Mesodermal cell (in vitro differentiated cells): ENCODE data around the gene PPP2R1A.

Source experiments
- H3K27ac ChIP-seq: 2 replicates; pipeline ENCODE4 v1.7.0; 2013; ENCODE audit warnings: mild to moderate bottlenecking, low read depth, low read length, moderate library complexity; ENCODE audit not compliant: severe bottlenecking
- H3K36me3 ChIP-seq: 2 replicates; pipeline ENCODE4 v1.7.1; 2013; ENCODE audit warnings: mild to moderate bottlenecking, low read length, moderate library complexity; ENCODE audit not compliant: control insufficient read depth, insufficient read depth
- H3K4me1 ChIP-seq: one replicate; pipeline ENCODE4 v1.7.1; 2013; ENCODE audit warnings: mild to moderate bottlenecking, low read length; ENCODE audit not compliant: insufficient read depth, control insufficient read depth, poor library complexity, severe bottlenecking
- H3K4me3 ChIP-seq: 2 replicates; pipeline ENCODE4 v1.7.0; 2013; ENCODE audit warnings: low read length, control low read depth, mild to moderate bottlenecking; ENCODE audit not compliant: insufficient read depth, poor library complexity, severe bottlenecking; ENCODE audit errors: extremely low read depth
- H3K9me3 ChIP-seq: 2 replicates; pipeline ENCODE4 v1.7.1; 2013; ENCODE audit warnings: mild to moderate bottlenecking, low read length, moderate library complexity; ENCODE audit not compliant: control insufficient read depth
- WGBS, 2 experiments: methylation state at CpG; one replicate each; pipeline ENCODE4 v1.1.5; 2013; ENCODE audit warnings: missing lambda C conversion rate in 2 of 2; ENCODE audit not compliant: insufficient coverage in 2 of 2; 5-methylcytosine and 5-hydroxymethylcytosine counted together

Gene PPP2R1A

GRCh38 chr19:52206481-52206880, 16.6 kb downstream of the PPP2R1A start:
- no peak overlapping the region for H3K4me3 ChIP-seq
- peaks cover 95% of the 10 kb centered on the region for H3K36me3 ChIP-seq
- H3K27ac ChIP-seq, result no peak overlapping the region
- peaks cover 3% of the 10 kb centered on the region for H3K4me1 ChIP-seq
- WGBS, 2 experiments, result 97 to 100% methylated on average over 3 to 5 of the region's 5 CpGs
- no peaks in the 10 kb centered on the region for H3K9me3 ChIP-seq

GRCh38 chr19:52211203-52211602, 21.4 kb downstream of the PPP2R1A start:
- Histone ChIP-seq H3K9me3 (no peaks in the 10 kb centered on the region), H3K36me3 (peaks cover 95% of the 10 kb centered on the region), H3K27ac (no peak overlapping the region), H3K4me1 (peaks cover 6% of the 10 kb centered on the region), H3K4me3 (no peak overlapping the region)
- WGBS, 2 experiments, result 93 to 99% methylated on average over 20 of the region's 20 CpGs

GRCh38 chr19:52211926-52212571, 22.2 kb downstream of the PPP2R1A start:
- no peak overlapping the region for H3K4me3 ChIP-seq
- peaks cover 6% of the 10 kb centered on the region for H3K4me1 ChIP-seq
- no peaks in the 10 kb centered on the region for H3K9me3 ChIP-seq
- 95 to 96% methylated on average over 5 of the region's 11 CpGs for WGBS, 2 experiments
- no peak overlapping the region for H3K27ac ChIP-seq
- H3K36me3 ChIP-seq, result peaks cover 94% of the 10 kb centered on the region

- Histone ChIP-seq H3K4me1 (peaks cover 6% of the 10 kb centered on the region), H3K4me3 (no peak overlapping the region), H3K9me3 (no peaks in the 10 kb centered on the region), H3K27ac (no peak overlapping the region), H3K36me3 (peaks cover 94% of the 10 kb centered on the region)
- 95 to 98% methylated on average over 20 to 23 of the region's 25 CpGs for WGBS, 2 experiments
These were observed 22.9 kb downstream of the PPP2R1A start for GRCh38 chr19:52212572-52213255.

- peaks cover 6% of the 10 kb centered on the region for H3K4me1 ChIP-seq
- no peak overlapping the region for H3K27ac ChIP-seq
- H3K9me3 ChIP-seq, result no peaks in the 10 kb centered on the region
- H3K36me3 ChIP-seq, result peaks cover 95% of the 10 kb centered on the region
- H3K4me3 ChIP-seq, result no peak overlapping the region
- 93% methylated on average over 4 to 5 of the region's 5 CpGs for WGBS, 2 experiments
These were observed 24.4 kb downstream of the PPP2R1A start for GRCh38 chr19:52214241-52214640.

- H3K9me3 ChIP-seq, result no peaks in the 10 kb centered on the region
- H3K36me3 ChIP-seq, result peaks cover 98% of the 10 kb centered on the region
- H3K4me1 ChIP-seq, result peaks cover 3% of the 10 kb centered on the region
- no peak overlapping the region for H3K27ac ChIP-seq
- no peak overlapping the region for H3K4me3 ChIP-seq
- 93 to 94% methylated on average over 2 to 3 of the region's 3 CpGs for WGBS, 2 experiments
These were observed 26.5 kb downstream of the PPP2R1A start for GRCh38 chr19:52216401-52216800.

- no peaks in the 10 kb centered on the region for H3K9me3 ChIP-seq
- WGBS, 2 experiments, result 95 to 100% methylated on average over 2 to 3 of the region's 5 CpGs
- no peaks in the 10 kb centered on the region for H3K4me1 ChIP-seq
- H3K4me3 ChIP-seq, result no peak overlapping the region
- H3K36me3 ChIP-seq, result peaks cover 98% of the 10 kb centered on the region
- H3K27ac ChIP-seq, result no peak overlapping the region
These were observed 27.7 kb downstream of the PPP2R1A start for GRCh38 chr19:52217576-52217975.

- 90 to 98% methylated on average over 4 to 5 of the region's 8 CpGs for WGBS, 2 experiments
- Histone ChIP-seq H3K36me3 (peaks cover 98% of the 10 kb centered on the region), H3K9me3 (no peaks in the 10 kb centered on the region), H3K27ac (no peak overlapping the region), H3K4me3 (no peak overlapping the region), H3K4me1 (no peaks in the 10 kb centered on the region)
These were observed 29.8 kb downstream of the PPP2R1A start for GRCh38 chr19:52219611-52220010.

- Histone ChIP-seq H3K4me1 (no peaks in the 10 kb centered on the region), H3K9me3 (no peaks in the 10 kb centered on the region), H3K4me3 (no peak overlapping the region), H3K27ac (no peak overlapping the region), H3K36me3 (peaks cover 98% of the 10 kb centered on the region)
- 97 to 100% methylated on average over 4 of the region's 6 CpGs for WGBS, 2 experiments
These were observed 31.2 kb downstream of the PPP2R1A start for GRCh38 chr19:52221031-52221430.

- Histone ChIP-seq H3K4me3 (no peak overlapping the region), H3K27ac (no peak overlapping the region), H3K9me3 (no peaks in the 10 kb centered on the region), H3K36me3 (peaks cover 98% of the 10 kb centered on the region), H3K4me1 (no peaks in the 10 kb centered on the region)
- 98% methylated on average over 6 of the region's 7 CpGs for WGBS, 2 experiments
These were observed 32.1 kb downstream of the PPP2R1A start for GRCh38 chr19:52221831-52222375.

- Histone ChIP-seq H3K9me3 (no peaks in the 10 kb centered on the region), H3K4me3 (no peak overlapping the region), H3K4me1 (no peaks in the 10 kb centered on the region), H3K36me3 (peaks cover 99% of the 10 kb centered on the region), H3K27ac (no peak overlapping the region)
- WGBS, 2 experiments, result 93 to 97% methylated on average over 3 to 4 of the region's 5 CpGs
These were observed 34.4 kb downstream of the PPP2R1A start for GRCh38 chr19:52224211-52224610.
